Activated naive CD8-positive, alpha-beta T cell treated with anti-CD3 and anti-CD28 coated beads, Interleukin-2, amount 50 U/mL, for 16 hours (primary cell): ENCODE data around the gene AGBL1.

ENCODE experiments used
- DNase-seq: peaks from one replicate; pipeline ENCODE4 v3.0.0-alpha.2; 2020; ENCODE audit warnings: low read depth, low spot score

AGBL1 gene

DNA sequence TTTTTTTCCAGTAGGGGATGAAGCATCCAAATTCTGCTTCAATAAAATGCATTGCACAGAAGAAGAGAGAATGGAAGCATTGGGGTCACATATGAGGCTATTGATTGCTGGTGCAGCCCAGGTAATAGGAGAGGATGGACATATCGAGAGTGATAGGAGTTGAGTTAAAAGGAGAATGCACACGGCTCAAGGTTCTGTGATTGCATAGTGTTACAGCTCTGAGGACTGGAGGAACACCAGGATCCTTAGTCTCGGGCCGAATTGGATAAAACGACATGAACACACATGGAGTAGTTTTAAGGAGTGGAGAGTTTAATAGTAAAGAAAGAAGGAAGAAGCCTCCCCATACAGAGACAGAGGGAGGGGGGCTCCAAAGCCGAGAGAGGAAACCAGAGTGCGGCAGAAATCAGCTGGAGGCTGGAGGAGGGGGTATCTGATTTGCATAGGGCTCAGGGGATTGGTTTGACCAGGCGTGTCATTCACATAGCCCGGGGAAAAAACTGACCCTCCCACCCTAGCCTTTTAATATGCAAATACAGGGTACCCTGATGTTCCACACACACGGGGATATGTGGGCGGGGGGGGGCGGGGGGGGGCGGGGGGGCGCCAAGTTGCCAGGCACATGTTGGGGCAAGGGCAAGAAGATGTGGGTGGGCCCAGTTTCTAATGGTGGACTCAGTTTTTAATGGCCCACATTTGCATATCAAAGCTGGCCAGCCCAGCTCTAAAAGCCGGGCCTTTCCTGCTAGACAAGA, 156.9 kb downstream of the AGBL1 start:
- no peak for DNase-seq

DNA sequence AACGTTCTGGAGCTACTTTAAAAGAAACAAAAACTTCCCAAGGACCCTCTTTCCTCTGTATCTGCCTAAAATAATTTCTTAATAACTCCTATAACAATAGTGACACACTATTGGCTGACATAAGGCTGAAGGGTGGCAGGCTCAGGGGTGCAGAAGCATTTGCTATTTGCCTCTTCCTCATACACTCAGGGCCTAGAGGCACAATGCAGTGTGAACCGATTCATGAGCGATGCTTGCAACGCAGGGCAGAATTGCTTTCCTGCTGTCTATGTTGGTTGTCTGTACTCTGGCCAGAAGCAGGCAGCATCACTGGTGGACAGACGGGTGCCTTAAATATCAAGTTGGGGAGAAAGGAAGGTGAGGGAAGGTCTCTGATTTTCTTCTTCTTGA, 157.4 kb downstream of the AGBL1 start:
- DNase-seq: no peak

DNA sequence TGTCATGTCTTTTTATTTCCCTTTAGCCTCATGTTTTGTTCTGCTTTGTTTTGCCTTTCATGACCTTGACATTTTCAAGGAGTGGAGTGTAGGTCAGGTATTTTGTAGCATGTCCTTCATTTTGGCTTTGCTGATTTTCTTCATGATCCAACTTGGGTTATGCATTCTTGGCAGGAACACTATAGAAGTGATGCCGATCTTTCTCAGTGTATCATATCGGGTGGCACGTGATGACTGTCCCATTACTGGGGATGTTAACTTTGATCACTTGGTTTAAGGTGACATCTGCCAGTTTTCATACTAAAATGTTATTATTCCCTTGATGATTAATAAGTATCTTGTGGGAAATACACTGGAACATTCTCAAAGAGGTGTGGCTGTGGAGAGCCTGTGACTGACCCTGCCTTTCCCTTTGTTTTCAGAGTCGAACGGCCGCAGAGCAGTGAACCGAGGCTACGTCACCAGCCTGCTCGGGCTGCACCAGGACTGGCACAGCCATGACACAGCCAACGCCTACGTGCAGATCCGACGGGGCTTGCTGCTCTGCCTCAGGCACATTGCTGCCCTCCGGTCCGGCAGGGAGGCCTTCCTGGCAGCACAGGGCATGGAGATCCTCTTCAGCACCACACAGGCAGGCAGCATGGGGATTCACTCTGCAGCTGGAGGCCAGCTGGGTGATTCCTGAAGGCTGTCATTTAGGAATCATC, 167.7 kb downstream of the AGBL1 start:
- no peak for DNase-seq

DNA sequence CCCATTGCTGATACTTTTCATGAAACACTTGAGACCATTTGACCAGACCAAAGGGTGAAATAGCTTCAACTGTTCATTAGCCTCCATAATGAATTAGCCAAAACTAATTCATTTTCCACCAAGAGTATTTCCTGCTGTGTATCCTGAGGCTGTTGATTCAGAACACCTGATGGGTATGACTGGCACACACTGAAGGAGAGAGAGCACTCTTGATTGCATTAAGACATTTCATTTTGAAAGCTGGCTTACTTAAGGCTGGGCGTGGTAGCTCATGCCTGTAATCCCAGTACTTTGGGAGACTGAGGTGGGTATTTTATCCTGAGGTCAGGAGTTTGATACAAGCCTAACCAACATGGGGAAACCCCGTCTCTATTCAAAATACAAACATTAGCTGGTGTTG, 175.6 kb downstream of the AGBL1 start:
- DNase-seq: no peak

DNA sequence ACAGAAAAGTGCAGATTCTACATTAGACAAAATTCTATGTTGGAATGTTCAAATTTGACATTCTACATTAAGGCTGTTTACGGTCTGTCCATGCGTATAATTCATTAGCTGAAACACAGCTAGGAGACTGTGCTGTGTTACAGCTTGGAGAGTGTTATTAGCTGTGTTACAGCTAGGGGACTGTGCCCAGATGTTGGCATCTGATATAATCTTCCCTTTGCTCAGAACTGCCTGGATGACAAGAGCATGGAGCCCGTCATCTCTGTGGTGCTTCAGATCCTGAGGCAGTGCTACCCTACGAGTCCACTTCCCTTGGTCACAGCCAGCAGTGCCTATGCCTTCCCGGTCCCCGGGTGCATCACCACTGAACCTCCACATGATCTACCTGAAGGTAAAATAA, 177.0 kb downstream of the AGBL1 start:
- DNase-seq: no peak

DNA sequence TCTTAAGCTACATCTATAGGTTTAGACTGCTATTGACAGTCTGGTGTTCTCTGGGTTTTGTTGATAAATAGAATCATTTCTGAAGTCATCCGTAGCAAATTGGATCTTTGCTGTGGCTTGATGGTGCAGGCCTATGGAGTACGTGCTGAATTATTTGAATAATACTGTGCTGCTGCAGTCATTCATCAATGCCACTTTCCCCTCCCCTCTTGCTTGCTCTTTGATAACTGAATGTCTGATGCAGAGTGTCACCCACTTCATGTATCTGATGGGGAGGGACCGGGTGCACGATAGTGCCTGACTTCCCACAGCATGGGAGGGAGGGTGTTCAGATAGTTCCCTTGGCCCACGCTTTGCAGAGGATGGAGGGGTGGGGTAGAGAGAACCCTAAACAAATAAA, 179.9 kb downstream of the AGBL1 start:
- DNase-seq: no peak

DNA sequence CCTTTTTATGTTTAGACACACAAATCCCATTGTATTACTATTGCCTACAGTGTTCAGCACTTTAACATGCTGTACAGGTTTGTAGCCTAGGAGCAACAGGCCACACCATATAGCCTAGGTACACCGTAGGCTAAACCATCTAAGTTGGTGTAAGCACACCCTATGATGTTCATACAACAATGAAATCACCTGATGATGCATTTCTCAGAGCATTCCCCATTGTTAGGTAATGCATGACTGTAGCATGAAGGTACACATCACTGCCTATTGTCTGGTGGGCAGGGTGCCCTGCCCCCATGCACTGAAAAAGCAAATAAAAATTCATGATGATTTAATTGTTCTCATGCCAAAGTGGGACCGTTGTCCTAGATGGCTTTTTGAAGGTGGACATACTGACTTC, 183.6 kb downstream of the AGBL1 start:
- DNase-seq: no peak

DNA sequence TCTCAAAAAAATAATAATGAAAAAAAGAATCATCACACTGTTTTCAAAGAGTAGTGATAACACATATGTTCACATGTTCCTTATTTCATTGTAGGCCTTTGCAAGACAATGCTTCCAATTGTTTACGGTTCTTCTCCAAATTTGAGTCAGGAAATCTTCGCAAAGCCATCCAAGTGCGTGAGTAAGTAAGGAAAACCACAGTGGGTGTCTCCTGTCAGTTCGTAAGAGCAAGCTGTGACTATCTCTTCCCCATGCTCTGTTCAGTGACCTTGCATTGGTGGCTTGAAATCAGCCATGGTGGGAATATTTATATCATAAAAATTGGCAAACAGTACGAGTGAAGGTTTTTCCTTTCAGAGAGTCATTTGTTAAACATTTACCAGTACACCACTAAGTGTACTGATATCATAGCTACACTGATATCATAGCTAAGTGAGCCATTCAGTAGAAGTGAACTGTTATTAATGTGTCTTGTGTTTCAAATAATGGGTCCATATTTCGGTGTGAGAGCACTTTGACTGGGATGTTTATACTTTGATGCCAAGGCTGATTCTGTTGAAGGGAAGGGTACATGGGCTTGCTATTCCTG, 187.3 kb downstream of the AGBL1 start:
- no peak for DNase-seq

DNA sequence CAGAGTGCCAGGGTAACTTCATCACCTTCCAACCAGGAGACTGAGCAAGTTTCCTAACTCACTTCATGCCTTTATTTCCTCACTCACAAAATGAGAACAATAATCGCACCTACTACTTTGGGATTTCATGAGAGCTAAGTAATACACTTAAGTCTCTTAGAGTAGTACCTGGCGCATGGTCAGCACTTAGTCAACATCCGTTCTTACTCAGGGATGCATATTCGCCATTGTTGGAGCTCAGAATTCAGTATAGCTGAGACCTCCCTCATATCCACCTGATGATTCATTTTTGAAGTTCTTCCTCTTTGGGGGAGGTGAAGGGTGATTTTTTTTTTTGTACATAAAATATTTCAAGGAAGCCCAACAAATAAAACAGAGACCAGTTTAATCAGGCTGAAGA, 188.2 kb downstream of the AGBL1 start:
- no peak for DNase-seq

DNA sequence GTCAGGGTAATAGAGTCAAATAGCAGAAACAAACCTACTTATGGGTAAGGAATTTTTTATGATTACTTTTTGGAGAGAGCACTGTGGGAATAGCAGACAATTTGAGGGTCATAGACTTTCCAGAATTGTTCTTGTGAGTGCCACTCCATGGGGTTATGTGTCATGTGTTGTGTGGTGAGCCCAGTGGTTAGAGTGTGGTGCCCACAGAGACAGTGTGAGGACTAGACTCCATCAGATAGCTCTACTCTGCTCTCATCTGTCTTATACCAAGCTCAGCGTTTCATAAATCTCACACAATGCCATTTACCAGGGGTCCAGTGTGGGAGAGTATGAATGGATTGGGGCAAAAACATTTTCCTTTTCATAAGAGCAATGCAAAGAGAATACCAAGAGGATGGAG, 188.9 kb downstream of the AGBL1 start:
- no peak for DNase-seq

DNA sequence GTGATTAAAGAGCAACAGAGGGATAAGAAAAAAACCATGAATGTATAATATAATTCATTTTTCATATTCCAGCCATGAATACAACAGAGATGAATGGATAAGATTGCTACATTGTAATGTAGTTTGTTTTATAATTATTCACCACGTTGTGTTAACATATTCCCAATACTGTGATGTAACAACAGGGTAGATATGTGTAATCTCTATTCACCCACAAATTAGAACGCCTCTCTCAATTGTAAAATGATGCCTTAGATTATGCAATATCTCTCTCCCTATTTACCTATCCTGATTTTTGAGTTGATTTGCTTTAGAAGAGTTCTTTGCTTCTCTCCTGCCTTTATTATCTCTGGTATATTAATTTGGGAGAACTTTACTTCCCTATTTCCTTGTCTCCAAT, 193.6 kb downstream of the AGBL1 start:
- DNase-seq: no peak

DNA sequence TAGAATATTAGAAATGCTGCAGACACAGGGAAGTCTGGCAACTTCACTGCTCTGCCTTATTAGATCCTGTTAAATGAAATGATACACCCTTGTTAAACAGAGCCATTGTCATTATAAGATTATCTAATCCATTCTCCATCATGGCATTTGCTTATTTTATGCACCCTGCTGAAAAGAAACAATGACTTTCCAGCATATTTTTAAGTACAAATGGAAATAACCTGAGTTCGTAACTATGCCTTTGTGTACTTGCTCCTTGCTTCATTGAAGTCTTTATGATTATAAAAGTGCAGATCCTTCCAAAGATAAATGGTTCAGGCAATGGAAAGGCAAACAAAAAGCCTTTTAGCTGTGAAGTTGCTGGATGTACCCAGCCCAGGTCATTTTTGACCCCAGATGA, 195.7 kb downstream of the AGBL1 start:
- no peak for DNase-seq

DNA sequence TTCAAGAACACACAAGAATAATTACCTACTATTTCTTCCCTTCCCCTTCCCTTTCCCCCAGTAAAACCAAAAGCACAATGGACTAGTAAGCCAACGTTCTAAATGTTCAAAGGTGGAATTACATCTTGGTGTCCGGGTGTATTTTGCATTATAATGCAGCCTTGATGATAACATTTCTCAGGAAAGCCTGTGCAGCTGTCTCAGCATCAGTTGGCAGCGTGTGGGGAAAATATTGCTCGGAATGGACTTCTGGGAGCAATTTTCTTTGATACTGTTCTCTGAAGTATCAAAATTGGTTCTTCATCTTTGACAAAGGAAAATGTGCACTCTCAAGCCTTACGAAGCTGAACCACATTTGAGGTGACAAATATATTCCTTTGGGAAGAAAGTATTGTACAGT, 198.9 kb downstream of the AGBL1 start:
- no peak for DNase-seq

DNA sequence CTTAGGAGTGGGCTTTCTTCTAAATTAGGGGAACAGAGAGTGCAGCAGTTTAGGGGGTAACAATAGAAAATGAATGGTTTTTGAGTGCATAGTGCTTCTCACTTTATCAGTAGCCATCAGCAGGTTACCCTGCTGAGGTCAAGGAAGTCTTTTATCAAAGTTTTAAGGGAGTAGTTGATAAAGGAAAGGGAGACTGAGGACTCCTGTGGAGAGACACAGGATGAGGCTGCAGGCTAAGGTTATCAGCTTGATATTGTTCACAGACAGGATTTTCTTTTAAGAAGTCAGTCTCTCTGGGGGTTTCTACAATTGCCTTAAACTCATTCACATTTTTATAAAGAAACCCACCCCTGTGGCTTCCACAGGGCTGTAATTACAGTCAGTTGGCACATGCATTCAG, 205.0 kb downstream of the AGBL1 start:
- DNase-seq: no peak

DNA sequence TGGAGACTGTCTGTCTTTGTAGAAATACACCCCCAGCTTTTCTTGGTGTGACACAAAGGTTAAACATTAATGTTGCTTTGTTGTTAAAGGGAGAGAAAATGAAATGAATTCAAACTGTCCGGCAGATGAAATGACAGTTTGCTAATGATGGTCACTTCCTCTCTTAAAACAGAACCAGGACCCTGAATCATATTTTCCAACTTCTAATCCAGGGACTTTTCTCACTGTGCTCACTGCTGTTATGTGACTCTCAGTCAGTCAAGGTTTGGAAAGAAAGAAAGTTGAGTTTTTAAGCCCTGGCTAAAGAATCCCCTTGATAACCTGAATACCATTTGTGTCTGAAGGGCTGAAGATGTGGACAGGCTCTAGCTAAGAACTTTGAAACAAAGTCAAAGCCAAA, 215.8 kb downstream of the AGBL1 start:
- no peak for DNase-seq

DNA sequence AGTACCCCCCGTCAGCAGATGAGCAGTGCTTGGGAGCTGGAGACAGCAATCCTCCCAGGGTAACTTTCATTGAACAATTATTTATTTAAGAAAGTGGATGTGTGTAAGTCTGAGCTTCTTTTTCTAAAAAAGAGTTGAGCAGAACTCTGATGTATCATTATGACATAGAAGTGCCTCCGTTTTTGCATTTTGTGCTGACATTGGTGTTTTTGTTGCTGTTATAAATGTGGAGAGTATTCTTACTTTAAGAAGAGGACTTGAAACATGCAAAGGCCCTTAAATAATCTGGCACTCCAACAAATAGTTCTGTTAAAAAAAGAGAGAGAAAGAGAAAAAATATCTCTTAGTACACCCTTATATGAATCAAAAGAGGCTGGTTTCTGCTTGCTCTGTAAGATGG, 217.1 kb downstream of the AGBL1 start:
- no peak for DNase-seq

DNA sequence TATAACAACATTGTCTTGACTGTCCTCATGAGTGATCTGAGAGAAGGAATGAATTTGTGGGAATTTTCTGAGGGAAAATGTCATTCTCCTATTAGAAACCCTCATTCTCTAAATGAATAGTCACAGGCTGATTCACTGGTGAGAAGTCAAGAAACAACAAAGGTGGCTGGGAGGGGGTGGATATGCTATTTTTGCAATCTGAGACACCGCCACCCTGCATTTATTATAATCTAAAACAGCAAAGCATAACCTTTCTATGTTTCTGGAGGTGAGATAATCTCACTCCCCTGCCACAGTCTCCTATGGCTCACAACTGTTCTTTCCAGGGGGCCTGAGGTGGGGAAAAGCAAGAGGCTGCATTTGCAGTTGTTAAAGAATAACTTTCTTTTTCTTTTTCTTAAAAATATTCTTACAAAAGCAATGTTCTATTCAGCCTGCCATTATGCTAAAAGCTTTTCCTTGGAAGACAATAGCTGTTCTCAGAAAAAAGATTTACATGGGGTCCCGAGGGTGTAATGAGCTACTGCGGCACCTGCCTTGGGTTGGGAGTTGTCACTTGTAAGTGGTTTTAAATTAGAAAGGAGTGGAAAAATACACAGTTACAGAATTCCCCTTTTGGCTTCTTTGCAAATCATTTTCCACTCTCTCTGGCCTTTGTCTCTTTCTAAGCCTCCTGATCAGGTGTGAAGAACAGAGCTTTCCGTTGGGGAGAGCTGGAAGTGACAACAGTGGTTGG, 220.9 kb downstream of the AGBL1 start:
- no peak for DNase-seq

DNA sequence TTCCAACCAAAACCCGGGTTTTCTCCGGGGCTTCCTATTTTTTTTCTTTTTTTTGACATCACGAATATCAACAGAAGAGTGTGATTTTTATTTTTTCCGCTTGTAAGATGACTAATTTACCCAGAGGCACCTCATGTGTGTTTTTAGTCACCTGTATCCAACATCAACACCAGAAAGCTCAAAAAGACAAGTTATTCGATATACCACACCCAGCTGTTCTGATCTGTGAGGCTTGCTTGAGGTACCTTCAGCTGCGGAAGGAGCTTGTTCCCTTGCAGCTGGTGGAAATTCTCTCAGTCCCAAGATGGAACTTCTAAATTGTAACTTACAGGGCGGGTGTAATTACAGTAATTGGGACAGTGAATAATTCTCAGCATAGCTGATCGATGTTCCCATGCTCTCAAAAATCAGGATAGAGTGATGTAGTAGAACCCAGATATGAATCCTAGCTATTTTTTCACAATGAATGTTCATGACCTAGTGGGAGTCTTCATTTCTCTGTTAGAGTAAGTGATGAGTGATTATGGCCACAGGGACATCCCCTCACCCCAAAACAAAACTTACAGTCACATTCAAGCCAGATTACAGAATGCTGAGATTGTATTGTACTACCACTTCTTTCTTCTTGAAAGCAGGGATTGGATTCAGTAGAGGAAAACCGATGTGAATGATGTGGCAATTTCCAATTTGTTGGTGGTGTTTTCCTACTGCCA, 232.1 kb downstream of the AGBL1 start:
- DNase-seq: no peak

DNA sequence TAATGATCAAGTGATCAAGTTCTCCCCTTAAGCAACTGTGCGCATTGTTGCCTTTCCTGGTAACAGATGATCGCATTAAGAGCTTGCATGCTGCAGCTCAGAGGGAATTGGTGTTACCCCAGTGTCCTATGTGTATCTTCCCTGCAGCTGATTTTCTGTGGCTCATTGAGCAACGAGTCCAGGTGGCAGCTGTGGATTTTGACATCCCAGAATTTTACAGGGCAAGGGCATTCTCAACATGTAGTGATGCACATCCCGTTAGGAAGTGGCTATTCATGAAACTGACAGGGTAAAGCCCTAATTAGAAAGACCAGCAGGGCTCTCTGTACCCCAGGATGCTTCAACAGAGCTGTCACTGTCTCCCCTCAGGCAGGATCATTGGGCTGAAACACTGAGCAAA, 232.8 kb downstream of the AGBL1 start:
- no peak for DNase-seq

DNA sequence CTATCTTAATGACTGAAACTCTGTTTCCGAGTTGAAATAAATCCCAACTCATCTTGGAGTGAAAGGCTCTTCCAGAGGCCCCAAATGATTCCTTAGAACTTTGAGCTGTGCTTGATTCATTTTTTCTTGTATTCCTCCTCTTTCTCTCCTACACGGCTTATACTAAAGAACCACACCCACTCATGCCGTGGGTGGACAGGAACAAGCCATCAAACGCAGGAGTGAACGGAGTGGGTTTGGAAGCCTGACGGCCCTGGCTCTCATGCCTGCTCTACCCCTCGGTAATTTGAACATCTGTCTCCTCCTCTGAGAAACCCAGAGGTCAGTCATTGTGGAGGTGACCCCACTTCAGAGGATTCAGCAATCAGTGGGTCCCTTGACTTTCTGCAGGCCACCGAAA, 236.5 kb downstream of the AGBL1 start:
- no peak for DNase-seq

DNA sequence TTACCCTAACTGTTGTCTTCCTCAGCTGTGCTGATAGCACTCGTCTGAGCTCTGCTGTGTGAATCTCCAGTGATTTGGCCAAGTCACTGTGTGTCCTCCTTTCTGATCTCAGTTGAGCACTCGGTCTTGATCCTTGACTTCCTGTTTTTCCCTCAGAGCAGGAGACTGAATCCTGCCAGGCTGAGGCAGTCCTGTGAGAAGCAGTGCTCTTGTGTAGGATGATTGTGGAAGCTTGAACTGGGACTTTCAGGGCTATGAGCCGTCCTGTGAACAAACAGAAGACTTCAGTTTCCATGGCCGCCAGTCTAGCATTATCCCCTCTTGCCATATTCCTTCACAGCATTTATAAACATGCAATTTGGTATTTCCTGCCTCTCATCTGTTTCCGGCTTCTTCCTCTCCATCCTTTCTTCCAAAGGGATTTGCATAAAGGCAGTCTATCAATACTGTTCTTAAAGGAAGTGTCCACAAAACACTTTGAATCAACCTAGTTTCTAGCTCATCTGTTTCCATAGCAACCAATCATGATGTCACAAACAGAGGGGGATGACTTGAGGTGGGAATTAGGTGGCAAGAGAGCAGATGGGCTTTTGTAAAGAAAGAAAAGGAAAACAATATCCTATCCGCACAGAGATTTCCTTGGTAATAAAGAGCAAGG, 237.2 kb downstream of the AGBL1 start:
- no peak for DNase-seq
